Loucy (cell line): ENCODE data around the gene DLGAP3.

ENCODE experiments used
- H2AFZ ChIP-seq: fragments of 200-600 bp; sonication (generic); 2 replicates; pipeline ENCODE4 v1.6.0; 2016; ENCODE audit warnings: antibody characterized with exemption, mild to moderate bottlenecking, low read length, moderate library complexity
- H3F3A ChIP-seq: fragments of 200-600 bp; 2 replicates; pipeline ENCODE4 v1.6.0; 2016; ENCODE audit warnings: antibody characterized with exemption, low read depth, mild to moderate bottlenecking
- H3K27me3 ChIP-seq: fragments of 200-600 bp; sonication (generic); 2 replicates; pipeline ENCODE4 v1.6.1; 2014; ENCODE audit warnings: low read length, mild to moderate bottlenecking; ENCODE audit not compliant: insufficient read depth, poor library complexity, severe bottlenecking
- H3K36me3 ChIP-seq: fragments of 200-600 bp; sonication (generic); 2 replicates; pipeline ENCODE4 v1.6.1; 2016; ENCODE audit warnings: low read length; ENCODE audit not compliant: insufficient read depth
- H3K4me1 ChIP-seq: fragments of 200-600 bp; sonication (generic); 2 replicates; pipeline ENCODE4 v1.5.1; 2014; ENCODE audit warnings: low read length, mild to moderate bottlenecking; ENCODE audit not compliant: insufficient read depth, poor library complexity, severe bottlenecking
- H3K4me2 ChIP-seq: fragments of 200-600 bp; sonication (generic); 2 replicates; pipeline ENCODE4 v1.6.0; 2014; ENCODE audit warnings: antibody characterized with exemption, low read length, low read depth, mild to moderate bottlenecking; ENCODE audit not compliant: poor library complexity, severe bottlenecking
- H3K4me3 ChIP-seq: fragments of 200-600 bp; sonication (generic); 2 replicates; pipeline ENCODE4 v1.5.1; 2014; ENCODE audit warnings: low read length, mild to moderate bottlenecking, mixed read lengths; ENCODE audit not compliant: poor library complexity, severe bottlenecking
- H3K79me2 ChIP-seq: fragments of 200-600 bp; sonication (generic); 2 replicates; pipeline ENCODE4 v1.6.1; 2014; ENCODE audit warnings: low read length; ENCODE audit not compliant: insufficient read depth
- H3K9ac ChIP-seq: fragments of 200-600 bp; sonication (generic); 2 replicates; pipeline ENCODE4 v1.6.0; 2014; ENCODE audit warnings: mild to moderate bottlenecking, low read depth, low read length, moderate library complexity; ENCODE audit not compliant: poor library complexity, severe bottlenecking
- H3K9me2 ChIP-seq: fragments of 200-600 bp; sonication (generic); replicated peaks from 2 replicates; pipeline ENCODE4 v1.6.1; 2016; ENCODE audit warnings: low read depth, low read length, mixed read lengths
- H3K9me3 ChIP-seq: fragments of 200-600 bp; sonication (generic); 2 replicates; pipeline ENCODE4 v1.6.1; 2014; ENCODE audit warnings: mild to moderate bottlenecking, antibody characterized with exemption, low read length, low read depth; ENCODE audit not compliant: insufficient read depth
- H4K20me1 ChIP-seq: fragments of 200-600 bp; sonication (generic); 2 replicates; pipeline ENCODE4 v1.6.0; 2014; ENCODE audit warnings: antibody characterized with exemption, low read length, mild to moderate bottlenecking; ENCODE audit not compliant: insufficient read depth, poor library complexity, severe bottlenecking
- EZH2phosphoT487 ChIP-seq: fragments of 200-600 bp; IDR thresholded peaks from 2 replicates; pipeline ENCODE4 v1.6.1; 2018; ENCODE audit warnings: antibody characterized with exemption, mild to moderate bottlenecking, moderate library complexity, borderline replicate concordance
- TF ChIP-seq, protein P1 (sequence below): fragments of 200-600 bp; sonication (generic); conservative IDR thresholded peaks from 2 replicates; pipeline ENCODE4 v1.5.1; 2014; ENCODE audit warnings: mild to moderate bottlenecking, antibody characterized with exemption, low read length

The DLGAP3 gene

DNA sequence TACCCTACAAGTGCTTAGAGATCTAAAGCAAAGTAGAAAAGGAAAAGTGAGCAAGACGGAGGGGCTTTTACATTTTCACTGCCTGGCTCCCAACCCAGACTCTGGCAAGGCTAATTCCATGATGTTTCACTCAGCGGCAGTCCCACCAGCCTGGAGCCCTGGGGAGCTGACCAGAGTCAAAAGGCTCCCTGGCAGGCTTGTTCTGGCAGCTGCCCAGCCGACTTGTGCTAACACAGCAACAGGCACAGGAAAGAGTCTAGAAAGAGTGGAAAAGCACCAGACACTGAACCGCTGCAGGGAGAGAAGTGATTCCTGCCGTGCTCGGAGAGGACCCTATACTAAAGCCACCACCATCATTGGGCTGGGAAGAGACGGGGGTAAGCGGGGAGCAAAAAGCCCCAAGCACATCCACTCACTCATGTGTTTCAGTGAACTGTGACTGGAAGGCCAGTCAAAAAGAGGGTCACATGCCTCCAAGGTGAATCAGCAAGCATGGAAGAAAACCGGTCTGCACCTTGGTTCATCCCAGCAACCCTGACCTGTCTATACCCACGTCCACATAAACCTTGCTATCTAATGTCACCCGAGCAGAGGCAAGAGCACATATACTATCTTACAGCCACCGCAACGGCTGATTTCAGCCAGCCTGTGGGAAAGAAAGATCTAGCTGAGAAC, 77.9 kb downstream of the DLGAP3 start:
- no peak overlapping the region for H2AFZ ChIP-seq
- H3K36me3 ChIP-seq = peaks cover 13% of the 10 kb centered on the region; the same call in 1 of the 2 replicates
- TF ChIP-seq, protein P1, sequence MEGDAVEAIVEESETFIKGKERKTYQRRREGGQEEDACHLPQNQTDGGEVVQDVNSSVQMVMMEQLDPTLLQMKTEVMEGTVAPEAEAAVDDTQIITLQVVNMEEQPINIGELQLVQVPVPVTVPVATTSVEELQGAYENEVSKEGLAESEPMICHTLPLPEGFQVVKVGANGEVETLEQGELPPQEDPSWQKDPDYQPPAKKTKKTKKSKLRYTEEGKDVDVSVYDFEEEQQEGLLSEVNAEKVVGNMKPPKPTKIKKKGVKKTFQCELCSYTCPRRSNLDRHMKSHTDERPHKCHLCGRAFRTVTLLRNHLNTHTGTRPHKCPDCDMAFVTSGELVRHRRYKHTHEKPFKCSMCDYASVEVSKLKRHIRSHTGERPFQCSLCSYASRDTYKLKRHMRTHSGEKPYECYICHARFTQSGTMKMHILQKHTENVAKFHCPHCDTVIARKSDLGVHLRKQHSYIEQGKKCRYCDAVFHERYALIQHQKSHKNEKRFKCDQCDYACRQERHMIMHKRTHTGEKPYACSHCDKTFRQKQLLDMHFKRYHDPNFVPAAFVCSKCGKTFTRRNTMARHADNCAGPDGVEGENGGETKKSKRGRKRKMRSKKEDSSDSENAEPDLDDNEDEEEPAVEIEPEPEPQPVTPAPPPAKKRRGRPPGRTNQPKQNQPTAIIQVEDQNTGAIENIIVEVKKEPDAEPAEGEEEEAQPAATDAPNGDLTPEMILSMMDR = no peak
- no peak for TF ChIP-seq EZH2phosphoT487
- peaks cover 6% of the 10 kb centered on the region; the same call in 1 of the 2 replicates for H3K79me2 ChIP-seq
- H3F3A ChIP-seq = 0 out of 2 replicates have a peak, but pooled peaks cover 3% of the 10 kb centered on the region
- no peaks in the 10 kb centered on the region for H3K4me1 ChIP-seq
- no peaks in the 10 kb centered on the region for H3K9me3 ChIP-seq
- no peak overlapping the region for H3K9ac ChIP-seq
- H3K27me3 ChIP-seq = no peaks in the 10 kb centered on the region
- H3K4me3 ChIP-seq = no peak overlapping the region
- no peaks in the 10 kb centered on the region for H4K20me1 ChIP-seq
- no peaks in the 10 kb centered on the region for H3K9me2 ChIP-seq
- no peak overlapping the region for H3K4me2 ChIP-seq

DNA sequence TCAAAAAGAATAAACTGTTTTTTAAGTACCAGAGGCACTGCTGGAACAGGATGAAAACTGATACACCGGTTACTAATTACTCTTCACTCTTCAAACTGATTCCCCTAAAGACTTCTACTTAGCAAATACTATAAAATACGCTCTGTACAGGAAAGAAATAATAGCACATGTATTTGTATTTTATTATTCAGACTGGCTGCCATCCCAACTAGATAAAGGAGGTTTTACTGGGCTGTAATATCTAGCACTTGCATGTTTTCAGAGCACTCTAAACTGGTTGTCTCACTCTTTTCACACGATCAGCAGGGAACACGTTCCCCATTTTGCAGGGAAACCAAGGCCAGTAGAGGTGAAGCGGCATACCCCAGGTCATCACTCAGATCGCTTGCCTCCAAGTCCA, 79.1 kb downstream of the DLGAP3 start:
- Histone ChIP-seq H3K36me3 (peaks cover 10% of the 10 kb centered on the region; the same call in 1 of the 2 replicates), H3F3A (0 out of 2 replicates have a peak, but pooled peaks cover 3% of the 10 kb centered on the region), H3K4me1 (no peaks in the 10 kb centered on the region), H3K27me3 (no peaks in the 10 kb centered on the region), H3K4me2 (no peak overlapping the region), H3K79me2 (no peaks in the 10 kb centered on the region), H2AFZ (no peak overlapping the region), H3K9me3 (no peaks in the 10 kb centered on the region), H3K9ac (no peak overlapping the region), H3K4me3 (no peak overlapping the region), H4K20me1 (no peaks in the 10 kb centered on the region), H3K9me2 (no peaks in the 10 kb centered on the region)
- TF ChIP-seq EZH2phosphoT487 = no peak
- TF ChIP-seq, protein P1 = no peak

DNA sequence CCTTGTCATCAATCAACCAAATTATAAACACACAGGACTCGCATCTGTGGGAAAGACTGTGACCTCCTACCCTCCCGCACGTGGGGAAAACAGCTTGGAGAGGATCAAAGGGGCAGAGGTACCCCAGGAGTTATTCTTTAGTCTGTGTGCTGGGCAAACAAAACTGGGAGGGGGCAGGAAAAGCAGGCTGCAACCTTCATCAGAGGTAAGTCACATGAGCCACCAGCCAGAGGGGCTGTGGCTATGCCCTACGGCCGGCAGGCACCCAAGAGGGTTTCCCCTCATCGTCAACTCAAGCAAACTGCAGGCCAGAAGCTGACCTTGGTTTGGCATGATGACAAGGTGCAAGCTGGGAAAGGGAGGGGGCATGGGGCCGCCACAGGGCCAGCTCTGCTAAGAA, 82.4 kb downstream of the DLGAP3 start:
- no peaks in the 10 kb centered on the region for H3K9me2 ChIP-seq
- TF ChIP-seq, protein P1 = no peak
- no peak for TF ChIP-seq EZH2phosphoT487
- peaks cover 9% of the 10 kb centered on the region for H3K4me1 ChIP-seq
- no peaks in the 10 kb centered on the region; the same call in 1 of the 2 replicates for H3K36me3 ChIP-seq
- H3K9ac ChIP-seq = no peak overlapping the region
- no peak overlapping the region for H3K4me2 ChIP-seq
- no peaks in the 10 kb centered on the region for H4K20me1 ChIP-seq
- H3K4me3 ChIP-seq = no peak overlapping the region
- H3K27me3 ChIP-seq = no peaks in the 10 kb centered on the region
- no peaks in the 10 kb centered on the region for H3K9me3 ChIP-seq
- no peaks in the 10 kb centered on the region for H3F3A ChIP-seq
- no peaks in the 10 kb centered on the region for H3K79me2 ChIP-seq
- H2AFZ ChIP-seq = no peak overlapping the region
